Neural cell (in vitro differentiated cells): ENCODE results near the gene FILIP1. TPM values are rescaled to one million over a fixed set of nuclear protein-coding genes. Genes with fewer than 3 reads are reported as not detected.

Experiments
- H2AFZ ChIP-seq: fragments of 200-600, 300-800 bp; sonication (generic), shearing (Covaris generic); 2 replicates; pipeline ENCODE4 v1.6.0; 2014; ENCODE audit warnings: low read depth, mild to moderate bottlenecking, antibody characterized with exemption, low read length, moderate library complexity
- H3F3A ChIP-seq: fragments of 200-600 bp; shearing (Covaris generic); 2 replicates; pipeline ENCODE4 v1.6.1; 2016; ENCODE audit warnings: mild to moderate bottlenecking, moderate library complexity, mixed read lengths, antibody characterized with exemption, low read length; ENCODE audit not compliant: insufficient read depth, poor library complexity, severe bottlenecking
- H3K27ac ChIP-seq: fragments of 200-600, 300-800 bp; sonication (generic), shearing (Covaris generic); 2 replicates; pipeline ENCODE4 v1.5.1; 2014; ENCODE audit warnings: mild to moderate bottlenecking, low read length, moderate library complexity
- H3K27me3 ChIP-seq: fragments of 300-800, 200-600 bp; sonication (generic), shearing (Covaris generic); 2 replicates; pipeline ENCODE4 v1.6.0; 2014; ENCODE audit warnings: mild to moderate bottlenecking, low read depth, low read length, moderate library complexity; ENCODE audit not compliant: insufficient read depth
- H3K36me3 ChIP-seq: fragments of 300-800, 200-600 bp; sonication (generic), shearing (Covaris generic); 2 replicates; pipeline ENCODE4 v1.5.1; 2014; ENCODE audit warnings: mild to moderate bottlenecking, antibody characterized with exemption, low read length, moderate library complexity; ENCODE audit not compliant: insufficient read depth
- H3K4me2 ChIP-seq: fragments of 300-800, 200-600 bp; sonication (generic), shearing (Covaris generic); 2 replicates; pipeline ENCODE4 v1.6.0; 2014; ENCODE audit warnings: mild to moderate bottlenecking, low read length
- H3K4me3 ChIP-seq: fragments of 300-800, 200-600 bp; sonication (generic), shearing (Covaris generic); 2 replicates; pipeline ENCODE4 v1.5.1; 2014; ENCODE audit warnings: mild to moderate bottlenecking, low read length, moderate library complexity
- H3K79me2 ChIP-seq: fragments of 200-600 bp; shearing (Covaris generic); replicated peaks from 2 replicates; pipeline ENCODE4 v1.6.0; 2014; ENCODE audit warnings: mild to moderate bottlenecking, low read length, moderate library complexity; ENCODE audit not compliant: insufficient read depth
- H3K9ac ChIP-seq: fragments of 300-800, 200-600 bp; sonication (generic), shearing (Covaris generic); 2 replicates; pipeline ENCODE4 v1.6.1; 2016; ENCODE audit warnings: mild to moderate bottlenecking, low read length, mixed read lengths
- H3K9me2 ChIP-seq: fragments of 200-600 bp; shearing (Covaris generic); 2 replicates; pipeline ENCODE4 v1.6.1; 2016; ENCODE audit warnings: mild to moderate bottlenecking, low read length, mixed read lengths; ENCODE audit not compliant: insufficient read depth
- H3K9me3 ChIP-seq: fragments of 200-600, 300-800 bp; sonication (generic), shearing (Covaris generic); 2 replicates; pipeline ENCODE4 v1.6.1; 2016; ENCODE audit warnings: mild to moderate bottlenecking, mixed run types, low read length, moderate library complexity, mixed read lengths
- H4K20me1 ChIP-seq: fragments of 200-600 bp; shearing (Covaris generic); 2 replicates; pipeline ENCODE4 v1.6.1; 2016; ENCODE audit warnings: mild to moderate bottlenecking, mixed run types; ENCODE audit not compliant: insufficient read depth
- EP300 ChIP-seq: fragments of 450-650 bp; conservative IDR thresholded peaks from 2 replicates; pipeline ENCODE4 v1.6.1; 2014; ENCODE audit warnings: antibody characterized with exemption, mild to moderate bottlenecking, moderate library complexity; ENCODE audit not compliant: poor library complexity, severe bottlenecking
- EZH2 ChIP-seq: fragments of 200-600, 300-800 bp; shearing (Covaris generic), sonication (generic); IDR thresholded peaks from 2 replicates; pipeline ENCODE4 v1.6.1; 2014; ENCODE audit warnings: antibody characterized with exemption, low read length, borderline replicate concordance, mild to moderate bottlenecking; ENCODE audit not compliant: insufficient read depth, poor library complexity, severe bottlenecking
- MXI1 ChIP-seq: fragments of 450-650 bp; conservative IDR thresholded peaks from 2 replicates; pipeline ENCODE4 v1.6.1; 2014; ENCODE audit warnings: antibody characterized with exemption, mild to moderate bottlenecking; ENCODE audit not compliant: poor library complexity, severe bottlenecking
- POLR2AphosphoS5 ChIP-seq: IDR thresholded peaks from 2 replicates; pipeline ENCODE4 v1.6.1; 2012
- RAD21 ChIP-seq: fragments of 450-650 bp; conservative IDR thresholded peaks from 2 replicates; pipeline ENCODE4 v1.6.1; 2014; ENCODE audit warnings: antibody characterized with exemption, mild to moderate bottlenecking, moderate library complexity
- SMC3 ChIP-seq: fragments of 450-650 bp; conservative IDR thresholded peaks from 2 replicates; pipeline ENCODE4 v1.6.1; 2014; ENCODE audit warnings: antibody characterized with exemption, mild to moderate bottlenecking, moderate library complexity; ENCODE audit not compliant: poor library complexity
- TAF1 ChIP-seq: IDR thresholded peaks from 2 replicates; pipeline ENCODE4 v1.6.1; 2012; ENCODE audit warnings: low read depth
- polyA plus RNA-seq: library from polyadenylated mRNA; depleted of rRNA; stranded (reverse); fragments of >200 nt; gene quantifications from 2 replicates; pipeline ENCODE4 v1.2.3, GENCODE V29; 2014
- TF ChIP-seq, protein P1 (sequence below): IDR thresholded peaks from 2 replicates; pipeline ENCODE4 v1.6.1; 2012; ENCODE audit warnings: borderline replicate concordance
- TF ChIP-seq, protein P2 (sequence below): fragments of 450-650 bp; IDR thresholded peaks from 2 replicates; pipeline ENCODE4 v1.5.1; 2014; ENCODE audit warnings: antibody characterized with exemption, mild to moderate bottlenecking, moderate library complexity; ENCODE audit not compliant: poor library complexity, severe bottlenecking

The FILIP1 gene
- polyA plus RNA-seq, 1 donor from 2014 or later = 1.4 TPM

- TF ChIP-seq, protein P1, sequence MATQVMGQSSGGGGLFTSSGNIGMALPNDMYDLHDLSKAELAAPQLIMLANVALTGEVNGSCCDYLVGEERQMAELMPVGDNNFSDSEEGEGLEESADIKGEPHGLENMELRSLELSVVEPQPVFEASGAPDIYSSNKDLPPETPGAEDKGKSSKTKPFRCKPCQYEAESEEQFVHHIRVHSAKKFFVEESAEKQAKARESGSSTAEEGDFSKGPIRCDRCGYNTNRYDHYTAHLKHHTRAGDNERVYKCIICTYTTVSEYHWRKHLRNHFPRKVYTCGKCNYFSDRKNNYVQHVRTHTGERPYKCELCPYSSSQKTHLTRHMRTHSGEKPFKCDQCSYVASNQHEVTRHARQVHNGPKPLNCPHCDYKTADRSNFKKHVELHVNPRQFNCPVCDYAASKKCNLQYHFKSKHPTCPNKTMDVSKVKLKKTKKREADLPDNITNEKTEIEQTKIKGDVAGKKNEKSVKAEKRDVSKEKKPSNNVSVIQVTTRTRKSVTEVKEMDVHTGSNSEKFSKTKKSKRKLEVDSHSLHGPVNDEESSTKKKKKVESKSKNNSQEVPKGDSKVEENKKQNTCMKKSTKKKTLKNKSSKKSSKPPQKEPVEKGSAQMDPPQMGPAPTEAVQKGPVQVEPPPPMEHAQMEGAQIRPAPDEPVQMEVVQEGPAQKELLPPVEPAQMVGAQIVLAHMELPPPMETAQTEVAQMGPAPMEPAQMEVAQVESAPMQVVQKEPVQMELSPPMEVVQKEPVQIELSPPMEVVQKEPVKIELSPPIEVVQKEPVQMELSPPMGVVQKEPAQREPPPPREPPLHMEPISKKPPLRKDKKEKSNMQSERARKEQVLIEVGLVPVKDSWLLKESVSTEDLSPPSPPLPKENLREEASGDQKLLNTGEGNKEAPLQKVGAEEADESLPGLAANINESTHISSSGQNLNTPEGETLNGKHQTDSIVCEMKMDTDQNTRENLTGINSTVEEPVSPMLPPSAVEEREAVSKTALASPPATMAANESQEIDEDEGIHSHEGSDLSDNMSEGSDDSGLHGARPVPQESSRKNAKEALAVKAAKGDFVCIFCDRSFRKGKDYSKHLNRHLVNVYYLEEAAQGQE = no peak
- TF ChIP-seq, protein P2, sequence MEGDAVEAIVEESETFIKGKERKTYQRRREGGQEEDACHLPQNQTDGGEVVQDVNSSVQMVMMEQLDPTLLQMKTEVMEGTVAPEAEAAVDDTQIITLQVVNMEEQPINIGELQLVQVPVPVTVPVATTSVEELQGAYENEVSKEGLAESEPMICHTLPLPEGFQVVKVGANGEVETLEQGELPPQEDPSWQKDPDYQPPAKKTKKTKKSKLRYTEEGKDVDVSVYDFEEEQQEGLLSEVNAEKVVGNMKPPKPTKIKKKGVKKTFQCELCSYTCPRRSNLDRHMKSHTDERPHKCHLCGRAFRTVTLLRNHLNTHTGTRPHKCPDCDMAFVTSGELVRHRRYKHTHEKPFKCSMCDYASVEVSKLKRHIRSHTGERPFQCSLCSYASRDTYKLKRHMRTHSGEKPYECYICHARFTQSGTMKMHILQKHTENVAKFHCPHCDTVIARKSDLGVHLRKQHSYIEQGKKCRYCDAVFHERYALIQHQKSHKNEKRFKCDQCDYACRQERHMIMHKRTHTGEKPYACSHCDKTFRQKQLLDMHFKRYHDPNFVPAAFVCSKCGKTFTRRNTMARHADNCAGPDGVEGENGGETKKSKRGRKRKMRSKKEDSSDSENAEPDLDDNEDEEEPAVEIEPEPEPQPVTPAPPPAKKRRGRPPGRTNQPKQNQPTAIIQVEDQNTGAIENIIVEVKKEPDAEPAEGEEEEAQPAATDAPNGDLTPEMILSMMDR = no peak
- Histone ChIP-seq H3F3A (no peaks in the 10 kb centered on the region), H3K4me3 (no peak overlapping the region), H4K20me1 (no peaks in the 10 kb centered on the region), H3K27me3 (no peaks in the 10 kb centered on the region), H3K9me3 (no peaks in the 10 kb centered on the region), H3K9ac (no peak overlapping the region), H3K4me2 (no peak overlapping the region), H3K79me2 (no peaks in the 10 kb centered on the region), H3K9me2 (no peaks in the 10 kb centered on the region), H3K36me3 (no peaks in the 10 kb centered on the region), H3K27ac (no peak overlapping the region), H2AFZ (no peak overlapping the region)
These were observed 142.0 kb downstream of the FILIP1 start for GRCh38 chr6:75351570-75351969.

DNA sequence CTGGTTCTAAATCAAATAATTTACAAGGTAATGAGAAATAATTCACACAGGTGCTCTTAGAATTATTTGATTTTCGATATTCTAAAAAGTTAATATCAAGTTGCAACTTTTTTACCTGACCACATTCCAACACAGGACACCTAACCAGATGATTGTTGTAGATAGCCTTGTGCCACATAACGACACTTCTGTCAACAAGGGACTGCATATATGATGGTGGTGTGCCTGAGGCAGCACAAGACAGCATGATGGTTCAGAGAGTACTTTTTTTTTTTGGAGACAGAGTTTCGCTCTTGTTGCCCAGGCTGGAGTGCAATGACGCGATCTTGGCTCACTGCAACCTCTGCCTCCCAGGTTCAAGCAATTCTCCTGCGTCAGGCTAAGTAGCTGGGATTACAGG, 142.8 kb downstream of the FILIP1 start:
- Histone ChIP-seq H3K36me3 (no peaks in the 10 kb centered on the region), H3F3A (no peaks in the 10 kb centered on the region), H3K27ac (no peak overlapping the region), H3K9me2 (no peaks in the 10 kb centered on the region), H3K4me3 (no peak overlapping the region), H3K27me3 (no peaks in the 10 kb centered on the region), H3K79me2 (no peaks in the 10 kb centered on the region), H4K20me1 (no peaks in the 10 kb centered on the region), H2AFZ (no peak overlapping the region), H3K4me2 (no peak overlapping the region), H3K9me3 (no peaks in the 10 kb centered on the region), H3K9ac (no peak overlapping the region)
- TF ChIP-seq, protein P2 = no peak
- TF ChIP-seq EP300 (no peak), SMC3 (no peak), POLR2AphosphoS5 (no peak), EZH2 (no peak), TAF1 (no peak), MXI1 (no peak), RAD21 (no peak)
- TF ChIP-seq, protein P1 = no peak
